RWPE1 (cell line): ENCODE measurements around the gene DUSP12.

Source experiments
- CTCF ChIA-PET: fragments of 350-600 bp; sonication (Branson Sonifier 250); formaldehyde crosslinking; extraction: SDS; loops from one replicate; lab custom pipeline; 2021; lab: Yijun Ruan, JAX
- POLR2A ChIA-PET: fragments of 400-600 bp; formaldehyde crosslinking; extraction: SDS; loops from one replicate; lab custom pipeline; 2020; ENCODE audit warnings: antibody characterized with exemption; ENCODE audit not compliant: low non-redundant PET; lab: Yijun Ruan, JAX
- DNase-seq: peaks from one replicate; pipeline ENCODE4 v3.0.0; 2012; ENCODE audit warnings: low spot score
- H3K27ac ChIP-seq: fragments of 450-650 bp; 2 replicates; pipeline ENCODE4 v1.5.1; 2017
- CTCF ChIP-seq: fragments of 450-650 bp; conservative IDR thresholded peaks from 2 replicates; pipeline ENCODE4 v1.5.1; 2017; ENCODE audit warnings: low read depth, mild to moderate bottlenecking

DUSP12 gene

GRCh38 chr1:161733526-161733925, 16.1 kb upstream of the DUSP12 start:
- ChIA-PET CTCF (interaction anchor here (0.8 kb wide), 1 partner anchor 86 kb away, joined by 3 read pairs; no protein-coding TSS in a partner anchor), POLR2A (no interaction called here)
- no peak overlapping the region for H3K27ac ChIP-seq
- DNase-seq, result peak; percentile 68
- no peak for TF ChIP-seq CTCF

- DNase-seq, result no peak
- H3K27ac ChIP-seq, result no peak overlapping the region
- ChIA-PET POLR2A (no interaction called here), CTCF (no interaction called here)
- no peak for TF ChIP-seq CTCF
These were observed 13.7 kb upstream of the DUSP12 start for GRCh38 chr1:161735837-161736236.

- POLR2A ChIA-PET, result no interaction called here
- DNase-seq, result peak; percentile 36
- no peak overlapping the region for H3K27ac ChIP-seq
- CTCF ChIA-PET, result interaction anchor here (1.4 kb wide), 1 partner anchor 89 kb away, joined by 5 read pairs; no protein-coding TSS in a partner anchor
- no peak for TF ChIP-seq CTCF
These were observed 13.1 kb upstream of the DUSP12 start for GRCh38 chr1:161736335-161736969.

GRCh38 chr1:161737625-161738024, 12.0 kb upstream of the DUSP12 start:
- POLR2A ChIA-PET, result no interaction called here
- no peak overlapping the region for H3K27ac ChIP-seq
- TF ChIP-seq CTCF, result no peak
- CTCF ChIA-PET, result interaction anchor here (1.1 to 1.4 kb wide), 2 partner anchors 11 to 90 kb away, joined by 5 to 7 read pairs; no protein-coding TSS in a partner anchor
- DNase-seq, result no peak

GRCh38 chr1:161738627-161739287, 10.8 kb upstream of the DUSP12 start:
- no peak overlapping the region for H3K27ac ChIP-seq
- TF ChIP-seq CTCF, result peak; percentile 60
- DNase-seq, result peak; percentile 45
- ChIA-PET CTCF (interaction anchor here (0.6 to 1.6 kb wide), 6 partner anchors 9 to 264 kb away, joined by 3 to 7 read pairs (median 4); partner anchors contain the start of gene DUSP12), POLR2A (no interaction called here)

- POLR2A ChIA-PET, result no interaction called here
- CTCF ChIA-PET, result interaction anchor here (0.5 to 1.5 kb wide), 3 partner anchors 9 to 343 kb away, joined by 3 to 4 read pairs (median 3); partner anchors contain the start of gene DUSP12
- no peak for DNase-seq
- H3K27ac ChIP-seq, result no peak overlapping the region
- no peak for TF ChIP-seq CTCF
These were observed 9.6 kb upstream of the DUSP12 start for GRCh38 chr1:161739865-161740566.
